ENCODE results near the gene HOXC5.

The HOXC5 gene

GRCh38 chr12:54047160-54047963 is 14.5 kb downstream of the HOXC5 start:
- DNase-seq (ENCODE audit: low read depth), result no peak

DNA sequence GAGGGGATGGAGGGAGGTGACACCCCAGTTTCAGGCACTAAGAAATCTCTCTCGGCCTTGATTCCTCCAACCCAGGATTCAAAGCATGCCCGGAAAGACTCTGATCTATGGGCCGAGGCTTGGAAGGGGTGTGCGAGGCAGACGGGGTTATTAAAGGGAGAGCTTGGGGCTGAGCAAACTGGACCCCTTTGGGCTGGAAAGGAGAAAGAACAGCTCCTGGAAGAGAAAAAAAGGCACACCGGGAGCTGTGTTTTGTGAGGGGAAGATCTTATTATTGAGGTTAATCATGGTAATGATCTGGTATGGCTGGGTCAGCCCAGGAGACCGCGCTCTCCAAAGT is 15.1 kb downstream of the HOXC5 start:
- DNase-seq (ENCODE audit: low read depth), result no peak

GRCh38 chr12:54048406-54049093 is 15.7 kb downstream of the HOXC5 start:
- no peak for DNase-seq (ENCODE audit: low read depth)

DNA sequence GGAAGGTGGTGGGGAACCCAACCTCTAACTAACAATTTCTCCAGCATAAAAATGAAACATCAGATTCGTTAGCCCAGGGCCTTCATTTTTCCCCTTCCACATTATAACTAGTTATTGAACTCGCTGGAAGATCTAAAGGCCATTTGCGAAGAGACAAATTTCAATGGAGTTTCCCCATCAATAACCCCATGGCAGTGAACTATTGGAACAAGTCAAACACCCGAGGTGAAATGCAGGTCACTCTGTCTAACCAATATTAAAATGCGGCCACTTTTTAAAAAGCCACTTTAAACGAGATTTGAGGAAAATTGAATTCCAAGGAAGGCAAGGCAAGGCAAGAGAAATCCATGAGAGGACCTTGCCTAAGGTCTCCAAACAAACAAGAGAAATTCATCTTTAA is 16.3 kb downstream of the HOXC5 start:
- no peak for DNase-seq (ENCODE audit: low read depth)

DNA sequence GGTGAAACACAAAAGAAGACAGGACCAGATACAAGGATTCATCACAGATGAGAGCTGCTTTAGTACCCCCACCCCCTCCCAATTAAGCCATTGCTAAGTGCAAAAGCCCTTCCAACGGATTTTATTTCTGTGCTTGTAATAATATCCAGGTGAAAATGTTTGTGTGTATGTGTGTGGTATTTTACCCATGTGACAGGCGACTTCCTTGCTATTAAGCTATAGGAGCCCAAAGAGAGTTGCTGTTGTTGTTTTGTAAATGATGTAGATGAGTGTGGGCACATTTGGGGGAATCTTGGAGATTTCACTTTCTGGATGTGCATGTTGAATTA is 17.6 kb downstream of the HOXC5 start:
- no peak for DNase-seq (ENCODE audit: low read depth)

DNA sequence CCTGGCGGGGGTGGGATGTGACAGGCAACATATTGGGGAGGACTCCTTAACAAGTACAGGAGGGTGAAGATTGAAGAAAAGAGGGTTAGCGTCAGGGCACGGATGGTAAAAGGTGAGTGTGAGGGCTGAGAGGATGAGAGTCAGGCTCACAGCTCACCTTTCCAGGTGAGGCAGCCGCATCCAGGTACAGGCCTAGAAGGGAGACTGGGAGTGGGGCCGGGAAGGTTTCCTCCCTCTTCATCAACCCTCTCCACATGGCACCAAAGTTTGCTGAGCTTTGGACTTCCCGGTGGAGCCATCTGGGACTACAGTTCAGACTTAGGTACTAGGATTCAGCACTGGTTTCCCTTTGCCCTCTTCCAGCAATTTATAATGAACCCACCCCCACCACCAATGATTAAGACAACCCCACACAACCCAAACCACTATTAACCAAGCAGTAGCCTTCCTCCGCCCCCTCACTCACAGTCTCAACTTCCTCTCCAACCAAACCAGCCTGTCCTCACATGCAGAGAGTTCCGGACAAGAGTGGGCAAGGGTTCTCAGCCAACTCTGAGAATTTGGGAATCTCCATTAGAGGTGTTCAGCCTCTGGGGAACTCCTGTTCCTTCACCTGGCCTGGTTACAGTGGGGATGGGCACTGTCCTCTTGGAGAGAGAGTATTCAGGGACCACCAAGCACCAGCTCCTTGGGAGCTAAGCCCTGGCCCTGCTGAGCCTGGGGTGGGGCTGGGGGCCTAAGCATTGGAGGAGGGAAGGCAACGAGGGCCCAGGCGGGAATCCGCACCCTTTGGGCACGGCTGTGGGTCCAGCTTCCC is 18.4 kb downstream of the HOXC5 start:
- no peak for DNase-seq (ENCODE audit: low read depth)

- no peak for DNase-seq (ENCODE audit: low read depth)
Measured at GRCh38 chr12:54051874-54052437, 19.1 kb downstream of the HOXC5 start.

DNA sequence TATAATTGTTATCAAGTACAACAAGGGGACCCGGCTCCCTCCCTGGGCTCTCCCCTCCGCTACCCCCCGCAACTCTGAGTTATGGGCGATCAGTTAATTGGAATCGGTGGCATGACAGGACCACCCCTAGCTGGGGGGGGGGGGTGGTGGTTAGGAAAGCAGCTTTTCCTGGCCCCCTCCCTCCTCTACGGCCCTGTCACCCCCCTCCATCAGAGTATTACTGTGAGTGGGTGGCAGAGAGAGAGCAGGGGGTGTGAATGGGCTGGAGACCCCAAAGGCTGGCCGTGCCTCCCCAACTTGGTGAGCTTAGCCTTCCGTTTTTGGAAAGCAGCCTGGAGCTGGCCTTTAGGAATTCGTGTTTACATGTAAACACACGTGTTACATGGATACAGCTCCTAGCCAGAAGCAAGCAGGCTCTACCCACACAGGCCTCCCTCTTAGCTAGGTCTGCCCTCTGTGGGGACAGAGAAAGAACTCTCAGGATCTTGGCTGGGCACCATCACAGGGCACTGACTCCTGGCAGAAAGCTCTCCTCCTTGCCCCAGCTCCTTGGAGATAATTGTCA is 19.7 kb downstream of the HOXC5 start:
- DNase-seq (ENCODE audit: low read depth), result no peak

DNA sequence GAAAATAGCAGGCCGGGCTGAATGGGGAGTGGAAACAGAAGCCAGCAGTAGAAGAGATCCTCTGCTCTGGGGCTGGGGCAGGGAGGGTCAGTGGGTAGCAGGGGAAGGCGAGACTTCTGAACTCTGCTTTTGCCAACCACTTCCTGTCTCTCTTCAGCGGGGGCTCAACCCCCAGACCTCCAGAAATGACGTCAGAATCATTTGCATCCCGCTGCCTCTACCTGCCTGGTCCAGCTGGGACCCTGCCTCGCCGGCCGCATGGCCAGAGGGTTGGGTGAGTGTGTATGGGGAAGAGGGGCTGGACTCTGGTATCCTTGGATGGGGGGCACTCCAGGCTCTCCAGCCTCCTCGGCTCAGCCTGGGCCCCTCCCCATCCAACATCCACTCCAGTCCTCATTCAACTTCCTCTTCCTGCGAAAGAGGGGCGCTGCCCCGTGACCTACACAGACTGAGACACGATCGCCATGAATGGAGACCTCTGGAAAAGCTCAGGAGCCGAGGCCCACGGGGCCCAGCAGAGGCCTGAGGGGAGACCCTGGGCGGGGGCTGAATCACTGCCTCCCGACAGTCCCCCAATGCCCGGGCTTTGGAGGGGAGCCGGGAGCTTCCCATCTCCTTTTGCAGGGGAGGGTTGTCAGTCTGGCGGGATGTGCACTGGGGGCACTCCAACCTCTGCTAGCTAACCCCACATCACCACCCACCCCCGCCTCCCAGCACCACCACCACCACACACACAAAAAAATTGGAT is 20.3 kb downstream of the HOXC5 start:
- DNase-seq (ENCODE audit: low read depth), result no peak

- DNase-seq (ENCODE audit: low read depth), result no peak
Measured at GRCh38 chr12:54053751-54054741, 21.2 kb downstream of the HOXC5 start, which contains the start of gene HOXC4. HOXC4 (plus strand) TSS chr12:54053835; CDS start chr12:54053923, 88 bp downstream.

- DNase-seq (ENCODE audit: low read depth), result no peak
Measured at GRCh38 chr12:54054742-54055194, 21.9 kb downstream of the HOXC5 start.

DNA sequence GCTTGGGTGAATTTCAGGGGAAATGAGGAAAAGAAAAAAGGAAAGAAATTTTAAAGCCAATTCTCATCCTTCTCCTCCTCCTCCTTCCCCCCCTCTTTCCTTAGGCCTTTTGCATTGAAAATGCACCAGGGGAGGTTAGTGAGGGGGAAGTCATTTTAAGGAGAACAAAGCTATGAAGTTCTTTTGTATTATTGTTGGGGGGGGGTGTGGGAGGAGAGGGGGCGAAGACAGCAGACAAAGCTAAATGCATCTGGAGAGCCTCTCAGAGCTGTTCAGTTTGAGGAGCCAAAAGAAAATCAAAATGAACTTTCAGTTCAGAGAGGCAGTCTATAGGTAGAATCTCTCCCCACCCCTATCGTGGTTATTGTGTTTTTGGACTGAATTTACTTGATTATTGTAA is 22.7 kb downstream of the HOXC5 start:
- DNase-seq (ENCODE audit: low read depth), result no peak

DNA sequence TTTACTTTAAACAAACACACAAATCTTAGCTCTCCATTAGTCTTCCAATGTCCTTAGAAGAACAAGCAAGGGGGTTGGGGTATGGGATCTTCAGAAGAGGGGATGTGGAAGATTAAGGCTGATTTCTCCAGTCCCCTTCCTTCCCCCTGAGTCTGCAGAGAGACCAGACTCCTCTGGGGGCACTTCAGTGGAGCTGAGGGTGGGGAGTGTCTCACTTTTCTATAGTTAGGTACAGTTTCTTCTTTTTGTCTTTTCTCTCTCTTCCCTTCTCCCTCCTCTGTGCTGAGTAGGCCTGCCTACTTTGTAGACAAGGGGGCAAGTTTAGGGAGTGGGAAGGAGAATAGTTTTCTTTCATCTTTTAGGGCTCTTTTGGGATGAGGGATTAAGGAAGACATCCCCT is 23.3 kb downstream of the HOXC5 start:
- DNase-seq (ENCODE audit: low read depth), result no peak

GRCh38 chr12:54058128-54058768 is 25.4 kb downstream of the HOXC5 start:
- no peak for DNase-seq (ENCODE audit: low read depth)

- DNase-seq (ENCODE audit: low read depth), result no peak
Measured at GRCh38 chr12:54059668-54060067, 26.8 kb downstream of the HOXC5 start.

GRCh38 chr12:54060174-54060974 is 27.5 kb downstream of the HOXC5 start:
- DNase-seq (ENCODE audit: low read depth), result no peak

GRCh38 chr12:54060975-54061778 is 28.3 kb downstream of the HOXC5 start:
- DNase-seq (ENCODE audit: low read depth), result no peak

DNA sequence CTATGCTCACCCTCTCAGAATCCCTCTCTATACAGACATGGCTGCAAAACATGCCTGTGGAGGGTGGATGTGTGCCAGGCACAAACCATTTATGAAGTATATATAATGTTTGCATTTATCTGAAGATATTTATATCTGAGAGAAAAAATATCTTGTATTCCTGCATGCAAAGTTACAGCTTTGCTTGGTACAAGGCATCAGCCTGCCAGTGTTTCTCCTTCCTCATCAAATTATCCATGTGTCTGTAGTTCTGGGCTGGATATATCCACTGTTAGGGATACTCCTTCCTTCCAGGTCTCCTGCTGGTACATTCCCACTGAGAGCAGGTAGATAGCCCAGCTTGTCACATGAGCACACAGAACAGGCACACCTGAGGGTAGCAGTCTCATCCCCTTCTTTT is 32.8 kb downstream of the HOXC5 start:
- no peak for DNase-seq (ENCODE audit: low read depth)
